H4 (cell line): ENCODE measurements around the gene SPNS1. TPM values are rescaled to one million over a fixed set of nuclear protein-coding genes. Genes with fewer than 3 reads are reported as not detected.
"Not testable (repeated sequence)": the region's sequence is repeated elsewhere in the genome, so short reads cannot be mapped to it uniquely, and the experiment has no call there.

Experiments
- DNase-seq: peaks from one replicate; pipeline ENCODE4 v3.0.0-alpha.2; 2015; ENCODE audit warnings: low spot score
- total RNA-seq: library from RNA; depleted of rRNA; stranded (reverse); fragments of >200 nt; shearing (Covaris generic); gene quantifications from 2 replicates; pipeline ENCODE4 v1.2.3, GENCODE V29; 2014

The SPNS1 gene
- total RNA-seq, 1 experiment from 2014 or later = 16.6 TPM

DNA sequence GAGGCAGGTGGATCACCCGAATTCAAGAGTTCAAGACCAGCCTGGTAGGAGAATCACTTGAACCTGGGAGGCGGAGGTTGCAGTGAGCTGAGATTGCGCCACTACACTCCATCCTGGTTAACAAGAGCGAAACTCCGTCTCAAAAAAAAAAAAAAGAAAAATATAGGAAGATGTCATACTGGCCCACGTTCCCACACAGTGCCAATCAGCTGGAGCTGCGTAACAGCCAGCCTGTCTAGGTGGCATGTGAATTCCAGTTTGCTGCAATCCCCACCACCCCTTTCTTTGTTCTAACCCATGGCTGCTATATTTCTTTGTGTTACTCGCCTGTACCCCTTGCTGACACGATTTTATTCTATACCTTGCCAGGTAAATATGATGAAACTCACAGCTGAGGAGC, 16.4 kb upstream of the SPNS1 start:
- DNase-seq = no peak

DNA sequence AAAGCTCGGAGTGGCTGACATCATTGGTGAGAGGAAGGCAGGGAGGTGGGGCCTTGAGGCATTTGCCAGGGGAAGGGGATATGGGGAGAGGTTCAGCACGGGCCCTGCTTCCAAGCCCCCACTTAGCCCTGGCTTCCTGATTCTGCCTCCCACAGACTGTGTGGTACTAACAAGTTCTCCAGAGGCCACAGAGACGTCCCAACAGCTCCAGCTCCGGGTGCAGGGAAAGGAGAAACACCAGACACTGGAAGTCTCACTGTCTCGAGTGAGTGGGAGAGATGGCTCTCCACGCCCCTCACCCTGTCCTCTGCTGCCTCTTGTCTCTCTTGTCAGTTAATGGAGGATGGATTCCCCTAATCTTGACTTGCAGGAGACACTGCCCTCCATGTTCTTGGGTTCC, 15.7 kb upstream of the SPNS1 start:
- DNase-seq = no peak

- DNase-seq = no peak
These were observed 10.5 kb upstream of the SPNS1 start for GRCh38 chr16:28964072-28964471.

DNA sequence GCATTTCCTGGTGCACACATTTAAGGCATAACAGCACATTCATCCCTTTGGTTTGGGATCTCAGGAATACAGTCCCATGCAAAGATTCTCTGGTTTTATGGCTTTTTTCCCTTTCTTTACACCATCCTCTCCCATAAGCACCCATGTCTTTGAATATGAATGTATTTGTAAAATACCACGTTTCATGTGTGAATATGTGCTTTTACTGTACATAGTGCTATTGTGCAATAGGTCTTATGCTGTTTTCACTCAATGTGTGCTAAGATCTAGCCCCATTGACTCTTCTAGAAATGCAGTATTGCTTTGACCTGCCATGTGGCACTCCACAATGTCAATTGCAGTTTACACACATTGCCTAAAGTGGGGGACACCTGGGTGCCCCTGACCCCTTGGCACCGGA, 10.1 kb upstream of the SPNS1 start:
- no peak for DNase-seq

DNA sequence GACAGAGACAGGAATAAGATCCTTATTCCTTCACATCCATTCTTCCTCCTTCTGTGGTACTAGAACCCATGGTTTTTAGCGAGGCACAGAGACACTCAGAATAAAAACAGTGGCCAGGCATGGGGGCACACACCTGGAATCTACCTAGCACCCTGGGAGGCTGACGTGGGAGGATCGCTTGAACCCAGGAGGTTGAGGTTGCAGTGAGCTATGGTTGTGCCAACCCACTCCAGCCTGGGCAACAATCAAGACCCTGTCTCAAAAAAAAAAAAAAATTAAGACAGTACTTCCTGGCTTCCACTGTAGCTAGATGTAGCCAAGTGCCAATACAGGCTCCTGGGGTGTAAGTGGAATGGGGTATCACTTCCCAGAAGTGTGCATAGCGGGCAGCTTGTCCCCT, 7.4 kb upstream of the SPNS1 start:
- no peak for DNase-seq

GRCh38 chr16:28969696-28970095, 4.9 kb upstream of the SPNS1 start:
- DNase-seq = not testable (repeated sequence)

GRCh38 chr16:28974007-28974436, 556 bp upstream of the SPNS1 start:
- DNase-seq = peak; percentile 59

DNA sequence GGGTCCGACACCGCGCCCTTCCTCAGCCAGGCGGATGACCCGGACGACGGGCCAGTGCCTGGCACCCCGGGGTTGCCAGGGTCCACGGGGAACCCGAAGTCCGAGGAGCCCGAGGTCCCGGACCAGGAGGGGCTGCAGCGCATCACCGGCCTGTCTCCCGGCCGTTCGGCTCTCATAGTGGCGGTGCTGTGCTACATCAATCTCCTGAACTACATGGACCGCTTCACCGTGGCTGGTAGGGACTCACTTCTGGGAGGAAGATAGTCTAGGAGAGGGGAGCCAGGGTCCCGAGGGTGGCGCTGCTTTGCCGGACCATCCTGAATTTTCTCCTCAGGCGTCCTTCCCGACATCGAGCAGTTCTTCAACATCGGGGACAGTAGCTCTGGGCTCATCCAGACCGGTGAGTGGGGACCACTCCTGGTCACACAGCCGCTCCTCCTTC, 601 bp downstream of the SPNS1 start:
- no peak for DNase-seq

DNA sequence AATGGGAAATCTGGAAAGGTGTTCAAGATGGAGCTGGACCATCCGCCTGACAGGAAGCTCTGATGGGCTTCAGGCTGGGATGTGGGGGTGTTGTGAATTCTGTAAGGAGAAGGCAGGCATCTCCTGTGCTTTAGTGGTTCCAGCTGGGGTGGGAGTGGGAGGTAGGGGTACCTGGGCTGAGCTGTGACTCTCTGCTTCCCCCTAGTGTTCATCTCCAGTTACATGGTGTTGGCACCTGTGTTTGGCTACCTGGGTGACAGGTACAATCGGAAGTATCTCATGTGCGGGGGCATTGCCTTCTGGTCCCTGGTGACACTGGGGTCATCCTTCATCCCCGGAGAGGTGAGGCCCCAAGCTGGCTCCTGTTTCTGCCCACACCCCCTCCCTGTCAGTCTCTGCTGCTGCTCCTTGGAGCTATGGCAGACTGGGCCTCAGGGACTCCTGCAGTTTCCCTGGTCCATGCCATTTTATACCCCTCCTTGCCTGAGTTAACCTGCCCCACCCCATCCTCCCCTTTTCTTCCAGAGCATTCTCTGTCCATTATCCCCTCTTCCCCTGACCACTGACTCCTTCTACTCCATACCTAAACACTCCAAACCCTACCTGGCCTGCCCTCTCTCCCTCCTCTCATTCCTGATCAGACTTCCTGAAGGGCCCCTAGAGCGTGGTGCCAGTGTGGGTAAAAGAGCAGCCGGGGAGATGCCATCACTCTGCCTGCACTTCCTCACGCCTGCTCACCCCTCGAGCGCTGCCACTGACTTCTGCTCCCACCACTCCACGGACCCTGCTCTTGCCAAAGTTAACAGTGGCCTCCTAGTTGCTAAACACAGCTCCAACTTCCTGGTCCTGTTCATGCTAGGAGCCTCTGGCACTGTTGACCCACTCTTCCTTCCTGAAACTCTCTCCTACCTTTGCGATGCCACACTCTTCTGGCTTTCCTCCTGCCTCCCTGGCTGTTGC, 3.4 kb downstream of the SPNS1 start:
- DNase-seq = no peak

GRCh38 chr16:28980330-28980729, 5.8 kb downstream of the SPNS1 start:
- DNase-seq = not testable (repeated sequence)

- DNase-seq = no peak
These were observed 6.4 kb downstream of the SPNS1 start for GRCh38 chr16:28980929-28981328.

DNA sequence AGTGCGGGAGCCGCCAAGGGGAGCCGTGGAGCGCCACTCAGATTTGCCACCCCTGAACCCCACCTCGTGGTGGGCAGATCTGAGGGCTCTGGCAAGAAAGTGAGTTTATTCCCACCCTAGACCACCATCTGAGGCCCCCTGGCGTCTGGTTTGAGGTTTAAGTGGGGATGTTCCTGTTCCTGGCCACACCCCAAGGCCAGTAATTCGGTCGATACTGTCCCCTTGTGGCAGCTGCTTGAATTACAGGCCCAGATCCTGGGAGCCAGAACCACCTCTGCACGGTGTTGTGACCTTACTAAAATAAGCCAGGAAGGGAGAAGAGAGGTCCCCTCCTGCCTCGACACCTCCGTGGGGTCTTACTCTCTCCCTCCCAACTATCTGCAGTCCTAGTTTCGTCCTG, 6.9 kb downstream of the SPNS1 start:
- no peak for DNase-seq

- DNase-seq = no peak
These were observed 7.8 kb downstream of the SPNS1 start for GRCh38 chr16:28982418-28982817.

DNA sequence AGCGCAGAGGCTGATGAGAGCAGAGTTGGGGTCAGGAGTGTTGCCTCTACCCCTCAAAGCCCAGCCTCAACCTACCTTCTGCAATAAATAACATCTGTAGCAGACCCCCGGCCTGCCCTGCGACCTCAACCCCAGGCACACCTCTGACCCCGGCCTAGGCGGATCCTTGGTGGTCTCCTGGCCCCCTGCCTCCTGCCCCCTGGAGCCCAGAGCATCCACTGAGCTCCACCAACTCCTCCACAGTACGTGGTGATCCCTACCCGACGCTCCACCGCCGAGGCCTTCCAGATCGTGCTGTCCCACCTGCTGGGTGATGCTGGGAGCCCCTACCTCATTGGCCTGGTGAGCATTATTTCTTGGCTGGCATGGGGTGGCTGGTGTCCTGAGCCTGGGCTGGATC, 8.4 kb downstream of the SPNS1 start:
- DNase-seq = no peak

DNA sequence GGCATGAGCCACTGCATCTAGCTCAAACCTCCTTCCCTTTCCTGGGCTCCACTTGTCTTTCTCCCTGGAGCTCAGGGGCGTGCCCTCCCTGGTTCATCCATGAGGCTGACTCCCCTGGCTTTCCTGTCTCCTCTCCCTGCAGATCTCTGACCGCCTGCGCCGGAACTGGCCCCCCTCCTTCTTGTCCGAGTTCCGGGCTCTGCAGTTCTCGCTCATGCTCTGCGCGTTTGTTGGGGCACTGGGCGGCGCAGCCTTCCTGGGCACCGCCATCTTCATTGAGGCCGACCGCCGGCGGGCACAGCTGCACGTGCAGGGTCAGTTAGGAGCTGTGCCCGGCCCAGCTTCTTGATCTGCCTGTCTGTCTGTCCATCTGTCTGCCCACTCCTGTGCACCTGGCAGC, 9.1 kb downstream of the SPNS1 start:
- DNase-seq = no peak

DNA sequence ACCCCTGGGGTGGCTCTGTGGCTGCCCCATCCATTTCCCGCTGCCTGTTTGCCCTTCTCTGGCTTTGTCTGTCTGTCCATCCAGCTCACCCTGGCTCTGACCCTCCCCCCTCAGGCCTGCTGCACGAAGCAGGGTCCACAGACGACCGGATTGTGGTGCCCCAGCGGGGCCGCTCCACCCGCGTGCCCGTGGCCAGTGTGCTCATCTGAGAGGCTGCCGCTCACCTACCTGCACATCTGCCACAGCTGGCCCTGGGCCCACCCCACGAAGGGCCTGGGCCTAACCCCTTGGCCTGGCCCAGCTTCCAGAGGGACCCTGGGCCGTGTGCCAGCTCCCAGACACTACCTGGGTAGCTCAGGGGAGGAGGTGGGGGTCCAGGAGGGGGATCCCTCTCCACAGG, 9.5 kb downstream of the SPNS1 start:
- no peak for DNase-seq

GRCh38 chr16:28984619-28985135, 10.1 kb downstream of the SPNS1 start, which contains the start of gene LAT:
Gene LAT, plus strand, starts transcription at chr16:28985052. Its CDS starts 366 bp downstream, at chr16:28985418.
- DNase-seq = no peak

- no peak for DNase-seq
These were observed 10.8 kb downstream of the SPNS1 start for GRCh38 chr16:28985211-28986041.

GRCh38 chr16:28986046-28986445, 11.5 kb downstream of the SPNS1 start:
- DNase-seq = no peak

DNA sequence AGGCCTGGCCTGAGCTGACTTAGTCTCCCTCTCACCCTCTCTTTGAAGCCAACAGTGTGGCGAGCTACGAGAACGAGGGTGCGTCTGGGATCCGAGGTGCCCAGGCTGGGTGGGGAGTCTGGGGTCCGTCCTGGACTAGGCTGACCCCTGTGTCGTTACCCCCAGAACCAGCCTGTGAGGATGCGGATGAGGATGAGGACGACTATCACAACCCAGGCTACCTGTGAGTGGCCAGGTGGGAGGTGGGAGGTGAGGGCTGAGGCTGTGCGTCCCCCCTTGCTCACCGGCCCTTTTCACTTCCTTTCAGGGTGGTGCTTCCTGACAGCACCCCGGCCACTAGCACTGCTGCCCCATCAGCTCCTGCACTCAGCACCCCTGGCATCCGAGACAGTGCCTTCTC, 11.9 kb downstream of the SPNS1 start:
- no peak for DNase-seq

DNA sequence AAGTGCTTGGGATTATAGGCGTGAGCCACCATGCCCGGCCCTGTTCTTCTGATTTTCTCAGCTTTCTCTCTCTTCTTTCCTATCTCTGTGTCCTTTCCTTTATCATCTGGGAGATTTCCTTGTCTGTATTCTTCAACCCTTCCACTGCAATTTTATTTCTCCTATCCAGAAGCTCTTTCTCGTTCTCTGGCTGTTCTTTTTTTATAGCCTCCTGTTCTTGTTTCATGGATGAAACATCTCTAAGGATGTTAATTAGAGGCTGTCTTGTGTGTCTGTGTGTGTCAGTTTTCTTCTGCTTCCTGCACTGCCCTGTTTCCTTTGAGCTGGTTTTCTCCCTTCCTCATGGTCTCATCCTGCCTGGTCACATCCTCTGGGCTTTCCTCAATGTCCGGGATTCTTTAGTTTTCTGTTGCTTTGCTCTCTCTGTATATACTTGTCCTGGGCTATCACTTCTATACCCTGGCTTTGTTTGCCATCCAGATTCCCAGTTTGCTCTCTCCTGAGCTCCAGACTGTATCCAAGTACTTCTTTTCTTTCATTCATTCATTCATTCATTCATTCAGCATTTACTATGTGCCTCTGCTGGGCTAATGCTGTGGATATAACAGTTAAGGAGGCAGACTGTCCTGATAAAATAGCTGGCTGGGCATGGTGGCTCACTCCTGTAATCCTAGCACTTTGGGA, 12.7 kb downstream of the SPNS1 start:
- DNase-seq = no peak

DNA sequence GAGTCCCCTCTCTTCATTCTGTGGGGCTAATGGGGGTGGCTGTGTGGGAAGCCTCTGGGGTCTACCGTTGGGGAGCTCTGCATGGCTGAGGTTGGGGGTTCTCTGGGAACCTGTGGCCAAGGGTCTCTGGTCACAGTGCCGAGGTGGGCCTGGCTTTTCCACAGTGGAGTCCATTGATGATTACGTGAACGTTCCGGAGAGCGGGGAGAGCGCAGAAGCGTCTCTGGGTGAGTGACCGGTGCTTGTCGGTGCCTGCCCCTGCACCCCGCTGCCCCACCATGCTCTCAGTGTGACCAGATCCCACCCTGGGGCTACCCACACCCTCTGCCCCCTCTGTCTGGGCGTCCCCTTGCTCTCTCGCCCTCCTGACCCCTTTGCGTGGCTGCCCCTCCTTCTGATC, 14.8 kb downstream of the SPNS1 start:
- DNase-seq = no peak
